ENCODE results near the gene GBA2.

- TF ChIP-seq POLR2A (IDR thresholded peaks at IDR 0.05; ENCODE audit: low read depth, low read length) (no peak), POU2F2 (IDR thresholded peaks at IDR 0.05; ENCODE audit: low read depth, low read length) (no peak), TAF1 (IDR thresholded peaks at IDR 0.05; ENCODE audit: low read depth, low read length) (no peak), POLR2AphosphoS5 (IDR thresholded peaks at IDR 0.05; ENCODE audit: low read depth, low read length) (no peak), SPI1 (IDR thresholded peaks at IDR 0.05; ENCODE audit: low read depth, low read length) (no peak)
Measured at GRCh38 chr9:35781066-35781465, 32.0 kb upstream of the GBA2 start.
